Cardiac muscle cell (in vitro differentiated cells and primary cell): ENCODE data around the gene DOCK1. TPM values are rescaled to one million over a fixed set of nuclear protein-coding genes. Genes with fewer than 3 reads are reported as not detected.

Experiments used
- DNase-seq, 2 donors: peaks; one replicate each; pipeline versions ENCODE4 v3.0.0 to v3.0.0-alpha.2; 2010 to 2017; ENCODE audit warnings: low read depth in 1 of 2, low spot score in 1 of 2
- H3K27ac ChIP-seq: fragments of 200-600 bp; sonication (generic); 2 replicates; pipeline ENCODE4 v1.5.1; 2016
- H3K27me3 ChIP-seq: fragments of 200-600 bp; sonication (generic); 2 replicates; pipeline ENCODE4 v1.6.0; 2016; ENCODE audit warnings: control low read depth
- H3K36me3 ChIP-seq: fragments of 200-600 bp; sonication (generic); 2 replicates; pipeline ENCODE4 v1.5.1; 2016; ENCODE audit warnings: control low read depth
- H3K4me1 ChIP-seq: fragments of 200-600 bp; sonication (generic); 2 replicates; pipeline ENCODE4 v1.8.1; 2017; ENCODE audit warnings: low read depth, mild to moderate bottlenecking, mixed run types
- H3K4me3 ChIP-seq: fragments of 200-600 bp; sonication (generic); 2 replicates; pipeline ENCODE4 v1.5.1; 2016; ENCODE audit warnings: mild to moderate bottlenecking
- H3K9me3 ChIP-seq: fragments of 200-600 bp; sonication (generic); 2 replicates; pipeline ENCODE4 v1.5.1; 2017; ENCODE audit warnings: low read depth, mild to moderate bottlenecking, control low read depth
- polyA plus RNA-seq: library from polyadenylated mRNA; unstranded; fragments of >200 nt; fragmentation: Nextera tagmentation; extraction: Ambion mirVana; gene quantifications from 2 replicates; pipeline ENCODE4 v1.2.1, GENCODE V29; 2016
- total RNA-seq: library from RNA; depleted of rRNA; stranded (reverse); fragments of >200 nt; gene quantifications from 2 replicates; pipeline ENCODE4 v1.2.3, GENCODE V29; 2016
- TF ChIP-seq, protein P1 (sequence below): IDR thresholded peaks from 2 replicates; pipeline ENCODE4 v1.5.1; 2012; ENCODE audit warnings: low read depth, mild to moderate bottlenecking, low read length

DOCK1 gene
- total and polyA plus RNA-seq, 2 experiments from 2014 or later = 15.0 to 30.6 TPM

DNA sequence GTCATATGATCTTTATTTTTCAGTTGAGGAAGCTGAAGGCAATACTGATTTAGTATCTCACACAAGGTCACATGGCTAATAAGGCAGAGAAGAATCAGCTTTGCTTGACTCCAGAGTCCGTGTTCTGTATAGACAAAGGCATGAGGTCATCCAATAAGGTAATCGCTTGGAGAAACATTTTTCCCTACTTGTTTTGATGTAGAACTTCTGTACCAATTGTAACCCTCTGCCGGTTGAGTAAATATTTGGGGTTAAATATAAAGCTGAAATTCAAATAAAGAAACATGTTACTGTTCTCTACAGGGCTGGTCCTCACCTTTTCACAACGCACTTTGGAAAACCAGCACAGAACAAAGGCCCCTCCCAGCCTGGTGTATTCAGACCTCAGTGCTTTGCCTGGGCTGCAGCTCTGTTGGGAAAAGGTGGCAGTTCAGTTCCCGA lies 374.1 kb downstream of the DOCK1 start:
- Histone ChIP-seq H3K27ac (no peak overlapping the region), H3K4me1 (no peaks in the 10 kb centered on the region), H3K36me3 (no peaks in the 10 kb centered on the region), H3K9me3 (no peaks in the 10 kb centered on the region), H3K4me3 (no peak overlapping the region), H3K27me3 (no peaks in the 10 kb centered on the region)
- DNase-seq = no peak
- TF ChIP-seq, protein P1, sequence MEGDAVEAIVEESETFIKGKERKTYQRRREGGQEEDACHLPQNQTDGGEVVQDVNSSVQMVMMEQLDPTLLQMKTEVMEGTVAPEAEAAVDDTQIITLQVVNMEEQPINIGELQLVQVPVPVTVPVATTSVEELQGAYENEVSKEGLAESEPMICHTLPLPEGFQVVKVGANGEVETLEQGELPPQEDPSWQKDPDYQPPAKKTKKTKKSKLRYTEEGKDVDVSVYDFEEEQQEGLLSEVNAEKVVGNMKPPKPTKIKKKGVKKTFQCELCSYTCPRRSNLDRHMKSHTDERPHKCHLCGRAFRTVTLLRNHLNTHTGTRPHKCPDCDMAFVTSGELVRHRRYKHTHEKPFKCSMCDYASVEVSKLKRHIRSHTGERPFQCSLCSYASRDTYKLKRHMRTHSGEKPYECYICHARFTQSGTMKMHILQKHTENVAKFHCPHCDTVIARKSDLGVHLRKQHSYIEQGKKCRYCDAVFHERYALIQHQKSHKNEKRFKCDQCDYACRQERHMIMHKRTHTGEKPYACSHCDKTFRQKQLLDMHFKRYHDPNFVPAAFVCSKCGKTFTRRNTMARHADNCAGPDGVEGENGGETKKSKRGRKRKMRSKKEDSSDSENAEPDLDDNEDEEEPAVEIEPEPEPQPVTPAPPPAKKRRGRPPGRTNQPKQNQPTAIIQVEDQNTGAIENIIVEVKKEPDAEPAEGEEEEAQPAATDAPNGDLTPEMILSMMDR = no peak

DNA sequence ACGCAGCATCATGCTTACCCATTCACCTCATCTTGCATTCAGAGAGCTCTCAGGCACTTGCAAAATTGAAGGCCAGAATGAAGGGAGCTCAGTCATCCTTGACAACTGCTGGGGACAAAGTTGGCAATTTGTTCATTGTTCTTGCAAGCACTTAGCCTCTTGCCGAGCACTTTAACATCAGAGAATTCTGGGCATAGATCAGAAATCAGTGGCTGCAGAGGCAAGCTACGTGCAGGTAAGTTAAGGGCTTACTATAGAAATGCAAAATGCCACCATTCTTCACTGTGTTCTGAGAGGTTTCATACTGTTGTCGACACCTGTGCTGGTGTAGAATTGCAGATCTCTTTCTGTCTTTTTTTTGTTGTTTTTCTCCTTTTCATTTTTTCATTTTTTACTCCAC lies 375.2 kb downstream of the DOCK1 start:
- Histone ChIP-seq H3K36me3 (no peaks in the 10 kb centered on the region), H3K27me3 (no peaks in the 10 kb centered on the region), H3K27ac (no peak overlapping the region), H3K4me1 (no peaks in the 10 kb centered on the region), H3K9me3 (no peaks in the 10 kb centered on the region), H3K4me3 (no peak overlapping the region)
- DNase-seq = no peak
- TF ChIP-seq, protein P1 = no peak

- Histone ChIP-seq H3K36me3 (no peaks in the 10 kb centered on the region), H3K27me3 (no peaks in the 10 kb centered on the region), H3K4me1 (no peaks in the 10 kb centered on the region), H3K4me3 (no peak overlapping the region), H3K9me3 (no peaks in the 10 kb centered on the region), H3K27ac (no peak overlapping the region)
- TF ChIP-seq, protein P1 = no peak
- no peak for DNase-seq
Observed at GRCh38 chr10:127283017-127283416, 377.8 kb downstream of the DOCK1 start.

GRCh38 chr10:127283576-127283975 lies 378.3 kb downstream of the DOCK1 start:
- H3K36me3 ChIP-seq = no peaks in the 10 kb centered on the region
- no peak overlapping the region for H3K4me3 ChIP-seq
- no peaks in the 10 kb centered on the region for H3K4me1 ChIP-seq
- H3K27me3 ChIP-seq = no peaks in the 10 kb centered on the region
- TF ChIP-seq, protein P1 = no peak
- DNase-seq = no peak
- no peaks in the 10 kb centered on the region for H3K9me3 ChIP-seq
- no peak overlapping the region for H3K27ac ChIP-seq

DNA sequence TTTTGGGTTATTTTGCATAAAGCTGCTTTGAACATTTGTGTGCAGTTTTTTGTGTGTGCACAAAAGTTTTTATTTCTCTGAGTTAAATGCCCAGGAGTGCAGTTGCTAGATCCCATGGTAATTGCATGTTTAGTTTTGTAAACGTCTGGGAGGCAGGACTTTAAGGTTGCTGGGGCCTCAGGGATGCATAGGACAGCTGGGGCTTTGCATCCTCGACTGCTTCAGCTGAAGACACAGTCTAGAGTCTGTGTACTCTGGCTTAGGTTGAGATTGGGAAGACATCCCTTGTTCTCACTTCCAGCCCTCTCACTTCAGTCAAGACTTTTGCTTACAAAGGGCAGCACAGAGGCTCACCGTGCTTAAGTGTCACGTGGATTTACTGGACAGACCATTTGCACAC lies 385.6 kb downstream of the DOCK1 start:
- Histone ChIP-seq H3K27me3 (no peaks in the 10 kb centered on the region), H3K4me1 (peaks cover 9% of the 10 kb centered on the region), H3K4me3 (no peak overlapping the region), H3K9me3 (no peaks in the 10 kb centered on the region), H3K27ac (no peak overlapping the region), H3K36me3 (no peaks in the 10 kb centered on the region)
- TF ChIP-seq, protein P1 = no peak
- DNase-seq = no peak

- H3K4me1 ChIP-seq = peaks cover 14% of the 10 kb centered on the region
- no peak overlapping the region for H3K27ac ChIP-seq
- H3K9me3 ChIP-seq = no peaks in the 10 kb centered on the region
- H3K36me3 ChIP-seq = no peaks in the 10 kb centered on the region
- H3K27me3 ChIP-seq = no peaks in the 10 kb centered on the region
- DNase-seq = no peak
- TF ChIP-seq, protein P1 = no peak
- H3K4me3 ChIP-seq = no peak overlapping the region
Observed at GRCh38 chr10:127291329-127291728, 386.1 kb downstream of the DOCK1 start.
